GM19035 (cell line): ENCODE measurements around the gene CCNF.
"Not testable (repeated sequence)": the region's sequence is repeated elsewhere in the genome, so short reads cannot be mapped to it uniquely, and the experiment has no call there.

ENCODE experiments used
- ATAC-seq: cut with Tn5 transposase; IDR thresholded peaks from one replicate; pipeline ENCODE4 v1.9.1; 2021; ENCODE audit not compliant: unreplicated experiment

Gene CCNF

GRCh38 chr16:2470603-2471015, 41.4 kb downstream of the CCNF start:
- ATAC-seq = no peak

DNA sequence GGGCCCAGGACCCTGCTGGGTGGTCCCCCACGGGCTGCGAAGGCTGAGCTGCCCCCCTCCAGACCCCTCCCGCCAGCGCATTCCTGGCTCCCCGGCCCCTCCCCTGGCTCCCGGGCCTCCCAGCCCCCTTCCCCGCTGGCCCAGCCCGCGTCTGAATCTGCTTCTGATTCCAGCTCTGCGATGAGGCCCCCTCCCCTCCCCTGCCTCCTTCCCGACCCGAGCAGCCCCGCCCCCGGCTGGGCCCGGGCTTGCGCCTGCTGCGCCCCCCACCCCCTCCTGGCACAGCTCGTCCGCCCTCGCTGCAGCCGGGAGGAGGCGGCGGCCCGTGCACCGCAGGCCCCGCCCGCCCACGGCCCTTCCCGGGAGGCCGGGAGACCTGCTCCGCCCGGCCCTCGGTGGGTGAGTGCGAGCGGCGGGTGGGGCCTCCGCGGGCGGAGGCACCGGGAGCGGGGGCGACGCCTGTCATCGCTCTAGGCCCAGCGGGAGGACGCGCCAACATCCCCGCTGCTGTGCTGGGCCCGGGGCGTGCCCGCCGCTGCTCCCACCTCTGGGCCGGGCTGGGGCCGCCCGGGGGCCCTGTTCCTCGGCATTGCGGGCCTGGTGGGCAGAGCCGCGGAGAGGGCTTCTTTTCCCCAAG, 41.9 kb downstream of the CCNF start, which contains the start of gene NTN3:
NTN3 (plus strand) TSS at position 282 of the 637 bp plus-strand sequence. CDS start 405 bp downstream, outside the sequence.
- no peak for ATAC-seq

DNA sequence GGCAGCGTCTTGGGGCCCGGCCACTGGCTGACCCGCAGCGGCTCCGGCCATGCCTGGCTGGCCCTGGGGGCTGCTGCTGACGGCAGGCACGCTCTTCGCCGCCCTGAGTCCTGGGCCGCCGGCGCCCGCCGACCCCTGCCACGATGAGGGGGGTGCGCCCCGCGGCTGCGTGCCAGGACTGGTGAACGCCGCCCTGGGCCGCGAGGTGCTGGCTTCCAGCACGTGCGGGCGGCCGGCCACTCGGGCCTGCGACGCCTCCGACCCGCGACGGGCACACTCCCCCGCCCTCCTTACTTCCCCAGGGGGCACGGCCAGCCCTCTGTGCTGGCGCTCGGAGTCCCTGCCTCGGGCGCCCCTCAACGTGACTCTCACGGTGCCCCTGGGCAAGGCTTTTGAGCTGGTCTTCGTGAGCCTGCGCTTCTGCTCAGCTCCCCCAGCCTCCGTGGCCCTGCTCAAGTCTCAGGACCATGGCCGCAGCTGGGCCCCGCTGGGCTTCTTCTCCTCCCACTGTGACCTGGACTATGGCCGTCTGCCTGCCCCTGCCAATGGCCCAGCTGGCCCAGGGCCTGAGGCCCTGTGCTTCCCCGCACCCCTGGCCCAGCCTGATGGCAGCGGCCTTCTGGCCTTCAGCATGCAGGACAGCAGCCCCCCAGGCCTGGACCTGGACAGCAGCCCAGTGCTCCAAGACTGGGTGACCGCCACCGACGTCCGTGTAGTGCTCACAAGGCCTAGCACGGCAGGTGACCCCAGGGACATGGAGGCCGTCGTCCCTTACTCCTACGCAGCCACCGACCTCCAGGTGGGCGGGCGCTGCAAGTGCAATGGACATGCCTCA, 42.6 kb downstream of the CCNF start:
- ATAC-seq = no peak

DNA sequence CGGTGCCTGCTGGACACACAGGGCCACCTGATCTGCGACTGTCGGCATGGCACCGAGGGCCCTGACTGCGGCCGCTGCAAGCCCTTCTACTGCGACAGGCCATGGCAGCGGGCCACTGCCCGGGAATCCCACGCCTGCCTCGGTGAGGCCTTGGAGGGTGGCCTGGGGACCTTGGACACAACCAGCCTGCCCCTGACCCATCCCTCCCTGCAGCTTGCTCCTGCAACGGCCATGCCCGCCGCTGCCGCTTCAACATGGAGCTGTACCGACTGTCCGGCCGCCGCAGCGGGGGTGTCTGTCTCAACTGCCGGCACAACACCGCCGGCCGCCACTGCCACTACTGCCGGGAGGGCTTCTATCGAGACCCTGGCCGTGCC, 43.2 kb downstream of the CCNF start:
- ATAC-seq = no peak

GRCh38 chr16:2472885-2473445, 43.7 kb downstream of the CCNF start:
- no peak for ATAC-seq

DNA sequence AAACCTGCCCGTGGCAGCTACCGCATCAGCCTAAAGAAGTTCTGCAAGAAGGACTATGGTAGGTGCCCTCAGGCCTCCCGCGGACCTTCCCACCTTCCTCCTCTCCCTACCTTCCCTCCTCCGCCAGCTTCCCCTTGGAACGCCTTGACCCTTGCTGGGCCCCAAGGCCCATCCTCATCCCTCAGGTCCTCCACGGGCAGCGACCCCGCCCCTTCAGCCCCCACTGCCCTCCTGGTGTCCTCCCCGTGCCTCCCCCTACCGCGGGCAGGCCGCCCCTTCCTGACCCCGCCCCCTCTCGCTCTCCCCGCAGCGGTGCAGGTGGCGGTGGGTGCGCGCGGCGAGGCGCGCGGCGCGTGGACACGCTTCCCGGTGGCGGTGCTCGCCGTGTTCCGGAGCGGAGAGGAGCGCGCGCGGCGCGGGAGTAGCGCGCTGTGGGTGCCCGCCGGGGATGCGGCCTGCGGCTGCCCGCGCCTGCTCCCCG, 44.2 kb downstream of the CCNF start:
- no peak for ATAC-seq

- ATAC-seq = peak; percentile 32
Observed at GRCh38 chr16:2473999-2474876, 45.0 kb downstream of the CCNF start.

- peak; percentile 75 for ATAC-seq
Observed at GRCh38 chr16:2474877-2475412, 45.7 kb downstream of the CCNF start, which contains the start of gene TBC1D24. Gene TBC1D24 (plus strand): TSS chr16:2475127. CDS start chr16:2496149, 21,022 bp downstream.

- ATAC-seq = no peak
Observed at GRCh38 chr16:2475413-2476344, 46.4 kb downstream of the CCNF start.

DNA sequence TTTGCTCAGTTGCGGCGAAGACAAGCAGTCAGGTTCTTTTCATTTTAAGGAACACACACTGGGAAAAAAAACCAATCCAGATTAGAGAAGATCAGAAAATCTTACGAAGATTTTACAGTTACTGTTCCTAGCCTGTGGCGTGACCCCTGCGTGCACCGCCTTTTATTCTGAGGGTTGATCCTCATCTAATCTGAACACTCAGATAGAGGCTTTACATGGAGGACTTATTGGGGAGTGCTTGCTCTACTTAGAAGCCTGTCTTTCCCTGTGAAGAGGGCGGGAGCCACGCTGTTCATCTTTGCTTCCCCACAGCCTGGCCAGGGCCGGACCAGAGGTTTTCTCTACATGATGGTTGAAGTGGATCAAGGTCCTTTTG, 47.1 kb downstream of the CCNF start:
- ATAC-seq = no peak

- no peak for ATAC-seq
Observed at GRCh38 chr16:2476741-2477140, 47.5 kb downstream of the CCNF start.

DNA sequence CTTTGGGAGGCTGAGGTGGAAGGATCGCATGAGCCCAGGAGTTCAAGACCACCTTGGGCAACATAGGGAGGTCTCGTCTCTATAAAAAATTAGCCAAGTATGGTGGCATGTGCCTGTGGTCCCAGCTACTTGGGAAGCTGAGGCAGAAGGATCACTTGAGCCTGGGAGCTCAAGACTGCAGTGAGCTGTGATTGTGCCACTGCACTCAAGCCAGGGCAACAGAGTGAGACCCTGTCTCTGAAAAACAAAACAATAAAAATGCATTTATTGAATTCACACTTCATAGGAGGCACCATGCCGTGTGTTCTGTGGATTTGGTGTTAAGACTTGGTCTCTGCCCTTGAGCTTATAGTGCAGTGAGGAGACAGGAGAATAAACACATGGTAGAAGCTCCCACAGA, 48.1 kb downstream of the CCNF start:
- ATAC-seq = no peak

DNA sequence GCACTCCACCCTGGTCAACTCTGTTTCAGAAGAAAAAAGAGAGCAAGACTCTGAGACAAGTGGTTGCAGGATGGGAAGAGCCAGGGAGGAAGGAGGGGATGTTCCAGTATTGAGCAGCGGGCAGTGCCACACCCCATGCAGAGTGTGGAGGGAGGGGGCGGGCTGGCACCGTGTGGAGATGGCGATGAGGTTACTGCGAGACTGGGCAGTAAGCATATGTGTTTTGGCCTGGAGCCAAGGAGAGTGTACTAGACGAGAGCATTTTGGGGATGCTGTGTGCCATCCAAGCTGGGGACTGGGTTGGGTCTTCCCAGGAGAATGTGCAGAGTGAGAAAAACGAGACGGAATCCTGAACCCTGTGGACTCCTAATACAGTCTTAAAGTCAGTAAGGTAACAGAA, 49.0 kb downstream of the CCNF start:
- no peak for ATAC-seq

GRCh38 chr16:2479996-2480395, 50.7 kb downstream of the CCNF start:
- not testable (repeated sequence) for ATAC-seq

GRCh38 chr16:2480948-2481347, 51.7 kb downstream of the CCNF start:
- ATAC-seq = no peak

- no peak for ATAC-seq
Observed at GRCh38 chr16:2481676-2482075, 52.4 kb downstream of the CCNF start.

DNA sequence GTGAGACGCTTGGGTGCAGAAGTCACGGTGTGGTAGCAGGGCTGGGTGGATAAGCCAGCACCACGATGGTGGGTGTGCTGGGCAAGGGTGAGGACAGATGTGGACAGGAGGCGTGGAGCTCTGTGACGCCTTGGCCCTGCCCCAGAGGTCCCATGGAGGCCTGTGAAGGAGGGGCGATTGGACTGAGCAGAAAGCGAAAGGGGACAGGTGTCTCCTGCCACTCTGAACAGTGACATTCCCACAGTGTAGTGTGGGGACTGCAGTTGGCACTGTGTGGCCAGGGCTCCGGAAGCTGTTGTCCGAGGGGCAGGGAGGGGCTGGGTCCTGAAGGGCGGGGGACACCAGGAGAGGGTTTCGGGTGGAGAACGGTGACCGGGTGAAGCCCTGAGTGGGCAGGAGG, 53.0 kb downstream of the CCNF start:
- ATAC-seq = no peak

DNA sequence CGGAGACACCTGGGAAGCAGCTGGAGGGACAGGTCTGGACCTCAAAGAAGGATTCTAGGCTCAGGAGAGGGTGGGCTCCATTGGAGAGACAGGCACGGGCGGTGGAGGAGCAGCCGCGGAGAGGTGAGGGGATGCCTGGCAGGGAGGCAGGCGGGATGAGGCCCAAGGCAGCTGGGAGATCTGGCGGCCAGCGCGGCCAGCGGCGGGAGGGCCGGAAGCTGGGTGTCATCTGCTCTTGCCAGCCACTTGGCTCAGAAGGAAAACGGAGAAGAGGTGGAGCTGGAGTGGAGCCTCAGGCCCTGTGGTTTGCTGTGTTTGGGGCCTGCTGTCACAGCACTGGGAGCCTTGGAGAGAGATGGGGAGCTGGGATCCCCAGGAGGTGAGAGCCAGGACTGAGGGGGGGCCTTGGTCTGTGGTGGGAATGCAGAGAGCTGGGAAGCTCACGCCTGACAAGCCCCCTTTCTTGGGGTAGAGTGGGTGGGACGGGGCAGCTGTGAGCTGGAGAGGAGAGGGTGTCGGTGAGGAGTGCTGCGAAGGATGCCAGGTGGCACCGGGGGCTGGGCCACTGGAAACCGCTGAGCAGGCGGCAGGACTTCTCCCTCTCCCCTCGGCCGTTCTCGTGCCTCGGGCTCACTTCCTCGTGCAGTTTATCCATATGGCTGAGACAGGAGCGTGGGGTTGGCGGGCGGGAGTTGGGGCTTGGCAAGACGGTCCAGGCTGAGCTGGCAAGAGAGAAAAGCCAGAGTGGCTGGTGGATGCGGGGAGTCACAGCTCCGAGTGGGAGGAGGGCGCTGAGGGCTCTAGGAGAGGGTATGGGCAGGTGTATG, 53.7 kb downstream of the CCNF start:
- ATAC-seq = no peak
